Right lobe of liver (tissue), 6 donors: ENCODE measurements around the gene BCL2L15. TPM values are rescaled to one million over a fixed set of nuclear protein-coding genes. Genes with fewer than 3 reads are reported as not detected.
A peak's percentile ranks its signal among the peaks of the same experiment; 100 is the strongest.

Experiments
- ATAC-seq, 4 donors: fragments of 200-7000 bp; cut with Tn5 transposase; one replicate each; pipeline ENCODE4 v1.9.1; 2020; ENCODE audit warnings: mild to moderate bottlenecking in 4 of 4, moderate library complexity in 4 of 4
- DNase-seq, 3 donors: peaks; one replicate each; pipeline ENCODE4 v3.0.0-alpha.2; 2020
- H3K27ac ChIP-seq, 3 donors: fragments of 200-600 bp; one replicate each; pipeline ENCODE4 v1.8.0; 2022
- H3K27me3 ChIP-seq, 2 donors: fragments of 200-600 bp; one replicate each; pipeline ENCODE4 v1.8.0; 2022
- H3K36me3 ChIP-seq, 4 donors: fragments of 200-600 bp; sonication (generic) in 1 of 4; one replicate each; pipeline versions ENCODE4 v1.5.1 to v1.8.0; 2017 to 2022; ENCODE audit warnings: control low read depth in 1 of 4
- H3K4me1 ChIP-seq, 4 donors: fragments of 200-600 bp; sonication (generic) in 1 of 4; one replicate each; pipeline versions ENCODE4 v1.5.1 to v1.8.0; 2017 to 2022; ENCODE audit warnings: control low read depth in 1 of 4
- H3K4me3 ChIP-seq, 3 donors: fragments of 200-600 bp; one replicate each; pipeline ENCODE4 v1.8.0; 2022
- H3K9me3 ChIP-seq, 4 donors: fragments of 200-600 bp; sonication (generic) in 1 of 4; one replicate each; pipeline versions ENCODE4 v1.5.1 to v1.8.0; 2017 to 2022; ENCODE audit warnings: control low read depth in 1 of 4
- POLR2A ChIP-seq: fragments of 450-650 bp; IDR thresholded peaks from one replicate; pipeline ENCODE4 v1.6.1; 2017; ENCODE audit warnings: antibody characterized with exemption, mild to moderate bottlenecking
- WGBS: methylation state at CpG from one replicate; pipeline ENCODE4 v1.1.6; 2018; ENCODE audit warnings: low coverage, low lambda C conversion rate; ENCODE audit not compliant: insufficient coverage; ENCODE audit errors: missing lambda C conversion rate; 5-methylcytosine and 5-hydroxymethylcytosine counted together
- intact Hi-C, 2 donors: fragments of 100-400 bp; cut with DNase I; formaldehyde crosslinking; loops; one replicate each; pipeline versions ENCODE4 v1.11.2 to v1.14.1; 2022
- total RNA-seq, 6 experiments: library from RNA; depleted of rRNA in 2 of 6; stranded (reverse); fragments of >200 nt in 2 of 6; fragmentation: NEBNext Ultra II Directional in 3 of 6; extraction: Animal tissue kit (Norgen Biotek cat#: 25700) in 3 of 6; gene quantifications; one replicate each; pipeline versions ENCODE4 v1.1.0 to v1.2.4, GENCODE V29; 2016 to 2023
- TF ChIP-seq, protein P1 (sequence below), 4 donors: fragments of 200-600 bp in 3 of 4; fragments of 450-650 bp in 1 of 4; IDR thresholded peaks; one replicate each; pipeline versions ENCODE4 v1.5.1 to v1.8.0; 2016 to 2022; ENCODE audit warnings: antibody characterized with exemption in 4 of 4, mild to moderate bottlenecking in 2 of 4
- donor health status: DM: no; HTN: yes; CAD: no.
- donor health status: DM: no; HTN: no; CAD: no.
- donor health status: DM: no; HTN: no; CAD: no.
- donor health status: DM: no; HTN: yes; CAD: no.
- donor health status: DM: no; HTN: yes; CAD: no.

The BCL2L15 gene
- total RNA-seq, 6 experiments from 2014 or later: 0.06 to 0.73 (median 0.13) TPM; not detected in 1

DNA sequence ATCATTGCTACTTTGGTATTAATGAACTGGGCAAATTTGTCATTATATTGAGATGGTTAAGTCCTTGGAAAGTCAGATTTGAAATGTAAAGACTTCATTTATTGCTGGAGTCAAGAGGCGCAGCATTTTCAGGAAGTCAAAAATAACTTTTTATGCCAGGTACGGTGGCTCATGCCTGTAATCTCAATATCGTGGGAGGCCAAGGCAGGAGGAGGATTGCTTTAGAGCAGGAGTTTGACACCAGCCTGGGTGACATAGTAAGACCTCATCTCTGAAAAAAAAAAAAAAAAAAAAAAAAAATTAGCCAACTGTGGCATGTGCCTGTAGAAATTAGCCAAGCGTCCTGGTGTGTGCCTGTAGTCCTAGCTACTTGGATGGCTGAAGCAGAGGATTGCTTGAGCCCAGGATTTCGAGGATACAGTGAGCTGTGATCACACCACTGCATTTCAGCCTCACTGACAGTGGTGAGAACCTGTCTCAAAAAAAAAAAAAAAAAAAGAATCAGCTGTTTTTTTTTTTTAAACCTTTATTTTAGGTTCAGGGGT is 47.2 kb upstream of the BCL2L15 start:
- WGBS: 46% methylated on average over 5 of the region's 5 CpGs
- TF ChIP-seq, protein P1, sequence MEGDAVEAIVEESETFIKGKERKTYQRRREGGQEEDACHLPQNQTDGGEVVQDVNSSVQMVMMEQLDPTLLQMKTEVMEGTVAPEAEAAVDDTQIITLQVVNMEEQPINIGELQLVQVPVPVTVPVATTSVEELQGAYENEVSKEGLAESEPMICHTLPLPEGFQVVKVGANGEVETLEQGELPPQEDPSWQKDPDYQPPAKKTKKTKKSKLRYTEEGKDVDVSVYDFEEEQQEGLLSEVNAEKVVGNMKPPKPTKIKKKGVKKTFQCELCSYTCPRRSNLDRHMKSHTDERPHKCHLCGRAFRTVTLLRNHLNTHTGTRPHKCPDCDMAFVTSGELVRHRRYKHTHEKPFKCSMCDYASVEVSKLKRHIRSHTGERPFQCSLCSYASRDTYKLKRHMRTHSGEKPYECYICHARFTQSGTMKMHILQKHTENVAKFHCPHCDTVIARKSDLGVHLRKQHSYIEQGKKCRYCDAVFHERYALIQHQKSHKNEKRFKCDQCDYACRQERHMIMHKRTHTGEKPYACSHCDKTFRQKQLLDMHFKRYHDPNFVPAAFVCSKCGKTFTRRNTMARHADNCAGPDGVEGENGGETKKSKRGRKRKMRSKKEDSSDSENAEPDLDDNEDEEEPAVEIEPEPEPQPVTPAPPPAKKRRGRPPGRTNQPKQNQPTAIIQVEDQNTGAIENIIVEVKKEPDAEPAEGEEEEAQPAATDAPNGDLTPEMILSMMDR (IDR thresholded peaks at IDR 0.05): no peak
- TF ChIP-seq POLR2A: no peak
- intact Hi-C loops: no loop called here
- Histone ChIP-seq H3K9me3 (no peaks in the 10 kb centered on the region), H3K27me3 (no peaks in the 10 kb centered on the region), H3K27ac (peak overlapping the region in 1 of 3 donors; percentile 7), H3K4me1 (peaks cover 0 to 36% (median 17%) of the 10 kb centered on the region in 4 donors), H3K36me3 (no peaks in the 10 kb centered on the region), H3K4me3 (no peak overlapping the region)
- ATAC-seq (no peak), DNase-seq (no peak)

DNA sequence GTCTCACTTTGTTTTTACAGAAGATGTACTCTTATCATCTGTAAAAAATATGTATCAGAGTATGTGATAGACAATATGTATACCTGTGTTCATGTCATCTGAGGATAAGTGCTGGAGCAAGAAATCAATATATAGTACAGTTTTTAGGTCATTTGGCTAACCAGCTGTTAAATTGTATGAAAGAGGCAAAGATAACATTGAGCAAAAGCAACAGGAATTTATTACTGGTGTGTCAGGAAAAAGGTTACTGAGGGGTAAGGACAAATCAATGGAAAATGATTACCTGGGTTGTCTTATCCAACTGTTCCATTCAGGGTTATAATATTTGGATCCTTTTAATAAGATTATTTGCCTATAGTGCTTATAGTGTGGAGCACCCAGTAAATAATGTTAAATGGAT is 46.6 kb upstream of the BCL2L15 start:
- H3K4me3 ChIP-seq: no peak overlapping the region
- H3K36me3 ChIP-seq: no peaks in the 10 kb centered on the region
- peak overlapping the region in 1 of 3 donors; percentile 7 for H3K27ac ChIP-seq
- no peak for DNase-seq
- peaks cover 0 to 36% (median 17%) of the 10 kb centered on the region in 4 donors for H3K4me1 ChIP-seq
- ATAC-seq: no peak
- intact Hi-C loops: no loop called here
- no peaks in the 10 kb centered on the region for H3K27me3 ChIP-seq
- TF ChIP-seq POLR2A: no peak
- TF ChIP-seq, protein P1 (IDR thresholded peaks at IDR 0.05): no peak
- H3K9me3 ChIP-seq: no peaks in the 10 kb centered on the region

DNA sequence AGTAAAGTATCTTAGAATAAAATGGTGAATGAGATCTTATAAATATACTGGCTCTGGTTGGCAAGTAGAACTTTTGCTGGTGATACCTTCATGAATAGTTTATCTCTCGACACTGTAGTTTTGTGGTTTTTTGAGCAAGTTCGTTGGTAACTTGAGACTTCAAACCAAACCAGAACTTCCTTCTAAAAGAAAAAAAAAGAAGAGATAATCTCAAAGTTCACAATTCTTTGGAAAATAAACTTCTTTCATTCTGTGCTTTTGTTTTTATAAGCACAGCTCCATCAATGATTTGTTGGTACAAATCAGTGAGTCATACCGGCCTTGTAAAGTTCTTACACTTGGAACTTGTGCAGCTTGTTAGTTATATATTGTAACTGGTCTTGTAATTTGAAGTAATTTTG is 44.1 kb upstream of the BCL2L15 start:
- DNase-seq (no peak), ATAC-seq (no peak)
- Histone ChIP-seq H3K27ac (peak overlapping the region in 1 of 3 donors; percentile 96), H3K9me3 (no peaks in the 10 kb centered on the region), H3K4me3 (no peak overlapping the region), H3K36me3 (no peaks in the 10 kb centered on the region), H3K27me3 (no peaks in the 10 kb centered on the region), H3K4me1 (peaks cover 0 to 42% (median 21%) of the 10 kb centered on the region in 4 donors)
- intact Hi-C loops: no loop called here
- TF ChIP-seq POLR2A: no peak
- TF ChIP-seq, protein P1 (IDR thresholded peaks at IDR 0.05): no peak
- WGBS: 13% methylated on average over 3 of the region's 3 CpGs

DNA sequence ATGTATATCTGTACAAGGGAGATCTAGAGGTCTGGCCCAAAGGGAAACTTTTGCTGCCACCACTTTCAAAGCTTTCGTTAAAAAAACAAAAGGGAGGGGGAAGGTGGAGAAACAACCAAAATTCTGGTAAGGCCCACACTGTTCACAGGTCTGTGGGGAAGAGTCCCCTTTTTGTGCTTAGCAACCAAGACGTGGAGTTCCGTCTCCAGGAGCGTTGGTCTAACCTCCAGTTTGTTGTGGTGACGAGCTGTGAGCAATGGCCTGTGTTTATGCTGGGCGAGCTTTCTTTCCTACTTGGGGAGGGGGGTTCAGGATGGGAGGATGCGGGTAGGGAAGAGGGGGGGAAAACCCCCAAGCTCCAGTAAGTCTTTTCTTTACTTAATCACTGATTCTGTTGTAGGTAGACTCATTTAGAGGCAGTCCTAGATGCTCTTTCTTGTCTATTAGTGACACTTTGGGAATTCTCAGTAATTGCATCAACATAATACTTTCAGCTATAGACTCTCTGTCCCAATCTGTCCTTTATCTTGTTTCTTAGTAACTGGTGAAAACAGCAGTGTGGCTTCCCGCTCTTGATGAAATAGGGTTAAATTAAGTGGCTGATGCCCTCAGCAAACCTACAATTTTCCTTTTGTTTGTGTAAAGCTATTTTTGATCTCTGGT is 43.2 kb upstream of the BCL2L15 start:
- peak in 1 of 4 donors; percentile 2 for ATAC-seq
- Histone ChIP-seq H3K4me1 (peaks cover 0 to 42% (median 21%) of the 10 kb centered on the region in 4 donors), H3K9me3 (no peaks in the 10 kb centered on the region), H3K27ac (peak overlapping the region; percentile 88 to 96 (median 92)), H3K36me3 (no peaks in the 10 kb centered on the region), H3K4me3 (peak overlapping the region; percentile 65 to 94 (median 92)), H3K27me3 (no peaks in the 10 kb centered on the region)
- no peak for DNase-seq
- TF ChIP-seq, protein P1 (IDR thresholded peaks at IDR 0.05): no peak
- no peak for TF ChIP-seq POLR2A
- intact Hi-C loops: no loop called here
- under 1% methylated on average over 8 of the region's 8 CpGs for WGBS
